Measurements from ENCODE around the gene UBP1. TPM values are rescaled to one million over a fixed set of nuclear protein-coding genes. Genes with fewer than 3 reads are reported as not detected.
"Not testable (repeated sequence)": the region's sequence is repeated elsewhere in the genome, so short reads cannot be mapped to it uniquely, and the experiment has no call there.

UBP1 gene
- polyA plus RNA-seq, 12 donors, result 41.1 to 91.5 (median 58.4) TPM; not detected in 1

DNA sequence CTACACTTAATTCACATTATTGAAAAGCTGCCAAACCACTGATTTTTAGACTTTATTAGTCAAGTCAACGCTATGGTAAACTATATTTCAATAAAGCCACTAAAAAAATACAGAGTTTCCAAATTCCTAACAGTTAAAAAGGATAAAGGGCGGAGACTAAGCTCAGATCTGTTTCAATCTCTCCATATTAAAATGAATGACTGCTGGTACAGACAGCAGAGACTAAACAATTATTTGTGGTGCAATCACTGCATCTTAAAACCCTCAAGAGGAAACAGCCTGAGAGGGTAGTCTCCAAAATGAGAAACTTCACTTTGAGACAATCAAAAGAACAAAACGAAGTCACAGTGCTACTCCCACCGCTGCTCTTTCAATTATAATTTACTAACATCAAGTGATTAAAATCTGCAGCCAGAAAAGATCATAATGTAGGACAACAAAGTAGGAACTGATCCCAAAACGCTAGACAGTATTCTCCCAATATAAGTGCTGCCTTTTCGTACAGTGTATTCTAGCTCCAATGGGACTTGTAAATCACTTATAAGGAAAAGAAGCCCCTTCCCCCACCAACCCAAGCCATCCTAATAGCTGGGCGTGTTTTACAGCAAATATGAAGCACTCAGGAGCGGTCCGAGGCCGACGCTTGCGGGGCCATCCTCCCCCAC is 1.2 kb downstream of the UBP1 start:
- DNase-seq, result peak; percentile 12

GRCh38 chr3:33438284-33438668 is 1.9 kb downstream of the UBP1 start:
- DNase-seq, result peak; percentile 35

DNA sequence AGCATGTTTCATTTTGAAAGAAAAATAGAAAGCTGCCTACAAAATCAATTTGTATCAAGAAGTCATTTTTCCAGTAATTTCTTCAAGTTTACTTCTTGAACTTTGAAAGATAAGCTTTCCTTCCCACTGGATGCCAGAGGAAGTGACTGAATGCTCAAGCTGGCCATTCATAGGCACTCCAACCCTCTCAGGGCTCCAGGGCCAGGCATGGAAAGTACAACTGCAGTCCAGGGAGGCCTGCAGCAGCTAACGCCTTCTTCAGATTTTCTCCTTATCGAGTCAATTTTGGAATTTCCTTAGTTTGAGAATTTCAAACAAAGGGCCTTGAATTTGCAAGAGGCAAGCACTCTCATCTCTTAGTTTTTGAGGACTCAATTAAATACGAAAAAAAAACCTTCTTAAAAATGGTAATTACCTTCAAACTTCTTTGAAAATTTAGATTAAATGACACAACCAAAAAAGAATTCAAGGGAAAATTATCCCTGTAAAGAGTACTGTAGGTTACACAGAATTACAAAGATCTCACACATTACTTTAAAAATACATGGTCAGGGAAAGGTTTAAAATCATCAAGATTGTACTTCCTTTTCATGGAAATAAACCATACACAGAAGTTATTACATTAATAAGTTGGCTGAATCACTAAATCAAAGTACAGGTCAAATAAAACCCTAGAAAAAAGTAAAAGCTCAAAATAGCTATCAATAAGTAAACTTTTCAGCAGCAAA is 2.5 kb downstream of the UBP1 start:
- peak; percentile 2 for DNase-seq

DNA sequence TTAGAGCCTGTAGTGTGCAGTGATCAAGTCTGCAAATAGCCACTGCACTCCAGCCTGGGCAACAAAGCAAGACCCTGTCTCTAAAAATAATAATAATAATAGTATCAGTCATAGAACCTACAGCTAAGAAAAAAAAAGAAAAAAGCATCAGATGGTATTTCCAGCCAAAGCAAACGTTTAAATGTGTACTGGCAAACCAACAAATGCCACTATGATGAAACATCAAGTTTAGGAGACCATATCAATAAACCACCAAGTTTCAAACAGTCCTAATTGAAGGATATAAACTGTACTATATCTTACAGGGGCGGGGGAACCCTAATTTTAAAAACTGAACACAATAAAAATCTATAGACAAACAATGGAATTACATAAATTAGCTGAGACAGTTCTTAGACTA is 6.4 kb downstream of the UBP1 start:
- no peak for DNase-seq

GRCh38 chr3:33430571-33430970 is 9.6 kb downstream of the UBP1 start:
- no peak for DNase-seq

GRCh38 chr3:33430061-33430460 is 10.1 kb downstream of the UBP1 start:
- no peak for DNase-seq

- DNase-seq, result not testable (repeated sequence)
These were observed 10.9 kb downstream of the UBP1 start for GRCh38 chr3:33429306-33429705.

DNA sequence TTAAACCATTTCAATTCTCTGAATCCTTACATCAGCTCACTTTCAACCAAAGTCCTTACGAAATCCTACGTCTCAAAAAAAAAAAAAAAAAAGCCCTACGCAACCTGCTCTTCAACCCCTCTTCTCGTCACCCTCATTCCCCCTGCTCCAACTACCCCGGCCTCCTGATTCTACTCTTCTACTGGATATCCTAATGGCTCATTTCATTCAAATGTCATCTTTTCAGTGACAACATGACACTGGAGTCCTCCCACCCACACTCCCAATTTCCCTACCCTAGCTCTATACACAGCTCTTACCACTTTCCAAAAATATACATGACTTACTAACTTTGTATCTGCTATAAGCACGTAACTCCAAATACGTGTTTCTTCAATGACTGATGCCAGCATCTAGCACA is 11.5 kb downstream of the UBP1 start:
- no peak for DNase-seq

DNA sequence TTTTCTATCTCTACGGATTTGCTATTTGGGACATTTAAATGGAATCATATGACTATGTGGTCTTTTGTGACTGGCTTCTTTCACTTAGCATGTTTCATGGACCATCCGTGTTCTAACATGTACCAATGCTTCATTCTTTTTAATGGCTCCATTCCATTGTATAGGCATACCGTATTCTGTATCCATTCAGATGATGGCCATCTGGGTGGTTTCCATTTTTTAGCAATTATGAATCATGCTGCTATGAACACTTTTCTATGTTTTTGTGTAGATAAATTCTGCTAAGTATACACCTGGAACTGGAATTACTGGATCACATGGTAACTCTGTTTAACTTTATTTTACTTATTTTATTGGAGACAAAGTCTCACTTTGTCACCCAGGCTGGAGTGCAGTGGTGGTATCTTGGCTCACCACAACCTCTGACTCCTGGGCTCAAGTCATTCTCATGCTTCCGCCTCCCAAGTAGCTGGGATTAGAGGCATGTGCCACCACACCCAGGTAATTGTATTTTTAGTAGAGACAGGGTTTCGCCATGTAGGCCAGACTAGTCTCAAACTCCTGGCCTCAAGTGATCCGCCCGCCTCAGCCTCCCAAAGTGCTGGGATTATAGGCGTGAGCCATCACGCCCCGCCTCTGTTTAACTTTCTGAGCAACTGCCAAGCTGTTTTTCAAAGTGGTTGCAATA is 13.4 kb downstream of the UBP1 start:
- DNase-seq, result no peak

- no peak for DNase-seq
These were observed 14.1 kb downstream of the UBP1 start for GRCh38 chr3:33426068-33426467.

- DNase-seq, result no peak
These were observed 14.8 kb downstream of the UBP1 start for GRCh38 chr3:33425453-33425852.

GRCh38 chr3:33424606-33425452 is 15.4 kb downstream of the UBP1 start:
- no peak for DNase-seq

DNA sequence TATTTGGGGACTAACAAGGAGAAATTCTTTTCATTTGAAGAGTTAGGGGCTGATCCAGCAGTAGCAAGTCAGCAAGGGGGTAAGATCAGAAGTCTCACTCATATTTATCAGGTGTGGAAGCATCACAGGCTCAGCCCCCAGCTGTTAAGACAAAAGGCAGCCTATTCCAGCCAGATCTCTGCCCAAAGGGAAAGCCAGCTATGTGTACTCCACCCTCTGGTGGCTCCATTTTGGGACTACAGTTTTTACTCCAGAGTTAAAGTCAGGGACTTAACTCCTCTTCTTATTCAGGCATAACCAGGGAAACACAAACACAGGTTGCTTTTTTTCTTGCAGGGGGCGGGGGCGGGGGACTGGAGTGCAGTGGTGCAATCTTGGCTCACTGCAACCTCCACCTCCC is 19.2 kb downstream of the UBP1 start:
- DNase-seq, result no peak

- DNase-seq, result no peak
These were observed 20.3 kb downstream of the UBP1 start for GRCh38 chr3:33419948-33420347.

- DNase-seq, result no peak
These were observed 23.0 kb downstream of the UBP1 start for GRCh38 chr3:33417066-33417673.

DNA sequence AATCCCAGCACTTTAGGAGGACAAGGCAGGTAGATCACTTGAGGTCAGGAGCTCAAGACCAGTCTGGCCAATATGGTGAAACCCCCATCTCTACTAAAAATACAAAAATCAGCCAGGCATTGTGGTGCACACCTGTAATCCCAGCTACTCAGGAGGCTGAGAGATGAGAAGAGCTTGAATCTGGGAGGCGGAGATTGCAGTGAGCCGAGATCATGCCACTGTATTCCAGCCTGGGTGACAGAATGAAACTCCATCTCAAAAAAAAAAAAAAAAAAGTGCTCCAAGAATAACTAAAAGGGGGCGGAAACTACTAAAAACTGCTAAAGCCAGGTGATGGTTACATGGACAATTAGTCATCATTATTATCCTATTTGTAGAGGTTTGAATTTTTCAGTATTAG is 29.4 kb downstream of the UBP1 start:
- not testable (repeated sequence) for DNase-seq

DNA sequence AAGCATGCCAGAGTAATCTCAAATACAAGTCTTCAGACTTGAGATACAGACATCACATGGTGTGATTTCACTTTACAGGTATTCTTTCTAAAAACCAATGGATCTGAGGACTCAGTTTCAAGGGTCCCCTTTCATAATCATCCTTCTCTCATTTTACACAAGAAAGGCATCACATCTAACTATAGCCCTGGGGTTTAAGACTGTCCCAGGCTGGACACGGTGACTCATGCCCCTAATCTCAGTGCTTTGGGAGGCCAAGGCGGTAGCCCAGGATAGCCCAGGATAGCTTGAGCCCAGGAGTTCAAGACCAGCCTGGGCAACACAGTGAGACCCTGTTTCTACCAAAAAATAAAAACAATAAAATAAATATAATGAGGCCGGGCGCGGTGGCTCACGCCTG is 36.4 kb downstream of the UBP1 start:
- DNase-seq, result no peak

GRCh38 chr3:33402936-33403335 is 37.3 kb downstream of the UBP1 start:
- no peak for DNase-seq

DNA sequence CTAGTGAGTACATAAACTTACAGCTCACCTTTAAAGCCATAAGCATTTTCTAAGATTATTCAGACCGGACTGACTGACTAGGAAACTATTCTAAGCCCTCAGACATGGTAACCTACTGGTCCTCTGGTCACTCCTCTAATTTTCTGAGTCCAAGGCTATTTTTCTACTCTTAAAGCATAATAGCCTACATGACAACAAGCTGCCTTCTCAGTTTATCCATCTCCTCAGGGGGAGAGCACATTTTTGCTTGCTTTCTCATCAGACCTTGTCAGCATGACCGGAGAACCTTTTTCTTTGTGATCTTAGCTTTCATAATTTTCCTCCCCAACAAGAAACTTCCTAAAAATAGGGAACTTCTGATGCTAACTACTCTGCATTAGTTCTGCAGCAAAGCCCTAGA is 38.4 kb downstream of the UBP1 start:
- no peak for DNase-seq

DNA sequence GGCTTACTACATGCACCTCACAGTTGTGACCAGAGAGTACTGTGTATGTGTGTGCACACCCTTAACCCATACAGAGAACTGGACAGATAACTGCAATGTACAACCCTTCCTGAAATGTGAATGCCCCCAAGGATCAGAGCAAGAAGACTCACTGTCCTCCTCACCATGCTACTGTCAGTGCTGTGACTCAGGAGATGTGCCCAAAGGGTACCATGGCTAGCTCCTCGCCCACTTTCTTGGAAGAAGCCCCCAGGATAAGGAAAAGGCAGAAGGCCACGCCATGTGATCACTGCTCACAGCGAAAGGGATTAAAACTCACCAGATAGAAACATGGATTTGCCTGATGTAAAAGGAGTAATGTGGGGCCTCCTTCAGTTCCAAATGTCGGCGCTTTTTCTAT is 41.8 kb downstream of the UBP1 start:
- no peak for DNase-seq

- DNase-seq, result no peak
These were observed 44.3 kb downstream of the UBP1 start for GRCh38 chr3:33395900-33396299.

All from muscle of arm (tissue), 12 donors.